SK-N-SH (cell line): Measurements from ENCODE around the gene ANKDD1A. TPM values are rescaled to one million over a fixed set of nuclear protein-coding genes. Genes with fewer than 3 reads are reported as not detected.

Source experiments
- CTCF ChIA-PET: fragments of 300-600, 350-600 bp; formaldehyde crosslinking; extraction: SDS; loops from one replicate; lab custom pipeline; 2021; lab: Yijun Ruan, JAX
- POLR2A ChIA-PET: fragments of 350-600 bp; sonication (Branson Sonifier 250); formaldehyde crosslinking; extraction: SDS; loops from one replicate; lab custom pipeline; 2020; ENCODE audit warnings: antibody characterized with exemption, inconsistent platforms; lab: Yijun Ruan, JAX
- DNase-seq: peaks from one replicate; pipeline ENCODE4 v3.0.0; 2012
- H2AFZ ChIP-seq: fragments of 200-600 bp; sonication (generic); 2 replicates; pipeline ENCODE4 v1.8.1; 2016; ENCODE audit warnings: antibody characterized with exemption, mild to moderate bottlenecking, low read depth
- H3F3A ChIP-seq: fragments of 200-600 bp; sonication (generic); replicated peaks from 2 replicates; pipeline ENCODE3; 2016; ENCODE audit warnings: antibody characterized with exemption, mild to moderate bottlenecking; ENCODE audit not compliant: insufficient read depth
- H3K27ac ChIP-seq, 2 experiments: fragments of 200-500 bp in 1 of 2; fragments of 200-600 bp in 1 of 2; sonication (Bioruptor generic) in 1 of 2; sonication (generic), shearing (Covaris generic) in 1 of 2; 2 replicates each; pipeline versions ENCODE4 v1.5.1 to v1.6.1; 2014 to 2016; ENCODE audit warnings: low read depth in 2 of 2, inconsistent platforms in 1 of 2, low read length in 1 of 2, mild to moderate bottlenecking in 1 of 2, mixed read lengths in 1 of 2
- H3K27me3 ChIP-seq: fragments of 200-600 bp; sonication (generic), shearing (Covaris generic); 2 replicates; pipeline ENCODE4 v1.6.1; 2016; ENCODE audit warnings: mixed run types; ENCODE audit not compliant: insufficient read depth
- H3K36me3 ChIP-seq, 2 experiments: fragments of 200-500 bp in 1 of 2; fragments of 200-600 bp in 1 of 2; sonication (Bioruptor generic) in 1 of 2; sonication (generic) in 1 of 2; replicated peaks in 1 of 2; 2 replicates each; pipeline versions ENCODE3 to v1.5.1; 2014 to 2016; ENCODE audit warnings: low read length in 1 of 2, mild to moderate bottlenecking in 1 of 2; ENCODE audit not compliant: insufficient read depth in 2 of 2, control insufficient read depth in 1 of 2
- H3K4me1 ChIP-seq, 2 experiments: fragments of 200-500 bp in 1 of 2; fragments of 200-600 bp in 1 of 2; sonication (Bioruptor generic) in 1 of 2; sonication (generic), shearing (Covaris generic) in 1 of 2; 2 replicates each; pipeline versions ENCODE4 v1.5.1 to v1.6.1; 2014 to 2016; ENCODE audit warnings: low read depth in 1 of 2, low read length in 1 of 2, mixed run types in 1 of 2; ENCODE audit not compliant: insufficient read depth in 2 of 2, control insufficient read depth in 1 of 2
- H3K4me2 ChIP-seq: fragments of 200-600 bp; sonication (generic), shearing (Covaris generic); 2 replicates; pipeline ENCODE4 v1.6.1; 2017; ENCODE audit warnings: mixed run types
- H3K4me3 ChIP-seq, 2 experiments: fragments of 200-500 bp in 1 of 2; fragments of 200-600 bp in 1 of 2; sonication (Bioruptor generic) in 1 of 2; sonication (generic), shearing (Covaris generic) in 1 of 2; 2 replicates each; pipeline versions ENCODE4 v1.5.1 to v1.8.1; 2014 to 2016; ENCODE audit warnings: low read depth in 2 of 2, inconsistent platforms in 1 of 2, low read length in 1 of 2, mild to moderate bottlenecking in 1 of 2, mixed read lengths in 1 of 2, moderate library complexity in 1 of 2
- H3K79me2 ChIP-seq: fragments of 200-600 bp; sonication (generic); 2 replicates; pipeline ENCODE4 v1.8.1; 2017; ENCODE audit warnings: mild to moderate bottlenecking; ENCODE audit not compliant: insufficient read depth
- H3K9ac ChIP-seq: fragments of 200-600 bp; sonication (generic); 2 replicates; pipeline ENCODE4 v1.6.1; 2017; ENCODE audit warnings: mixed run types
- H3K9me2 ChIP-seq: fragments of 200-600 bp; sonication (generic); 2 replicates; pipeline ENCODE4 v1.6.1; 2017; ENCODE audit warnings: mixed run types
- H3K9me3 ChIP-seq: fragments of 200-600 bp; sonication (generic); 2 replicates; pipeline ENCODE4 v1.6.1; 2017; ENCODE audit warnings: mixed run types, mild to moderate bottlenecking, moderate library complexity
- H4K20me1 ChIP-seq: fragments of 200-600 bp; sonication (generic); 2 replicates; pipeline ENCODE4 v1.6.1; 2017; ENCODE audit warnings: mild to moderate bottlenecking, mixed run types; ENCODE audit not compliant: insufficient read depth
- EP300 ChIP-seq, 2 experiments: IDR thresholded peaks; 2 replicates each; pipeline versions ENCODE4 v1.4.0 to v1.6.1; 2012; ENCODE audit warnings: borderline replicate concordance in 1 of 2, low read depth in 1 of 2, low read length in 1 of 2
- FOXM1 ChIP-seq: IDR thresholded peaks from 2 replicates; pipeline ENCODE4 v1.4.0; 2012; ENCODE audit warnings: low read depth, mild to moderate bottlenecking
- GATA2 ChIP-seq: sonication (generic); formaldehyde crosslinking; IDR thresholded peaks from 2 replicates; pipeline ENCODE4 v1.5.0; 2020; ENCODE audit warnings: mild to moderate bottlenecking, missing genetic modification reagents
- MEF2A ChIP-seq: IDR thresholded peaks from 2 replicates; pipeline ENCODE4 v1.4.0; 2012; ENCODE audit warnings: low read depth, borderline replicate concordance
- NFIC ChIP-seq: IDR thresholded peaks from 2 replicates; pipeline ENCODE4 v1.4.0; 2012; ENCODE audit warnings: borderline replicate concordance
- RAD21 ChIP-seq: IDR thresholded peaks from 2 replicates; pipeline ENCODE4 v1.6.1; 2012; ENCODE audit warnings: mild to moderate bottlenecking, low read length
- SIN3A ChIP-seq: IDR thresholded peaks from 2 replicates; pipeline ENCODE4 v1.6.1; 2012; ENCODE audit warnings: low read depth, mild to moderate bottlenecking, low read length, moderate library complexity, borderline replicate concordance
- SMC3 ChIP-seq: IDR thresholded peaks from 2 replicates; pipeline ENCODE4 v1.6.1; 2012; ENCODE audit warnings: low read depth, low read length, improper control_type of control experiment
- TAF1 ChIP-seq: IDR thresholded peaks from 2 replicates; pipeline ENCODE4 v1.6.1; 2012; ENCODE audit warnings: low read depth, mild to moderate bottlenecking, low read length, moderate library complexity, borderline replicate concordance
- WGBS: methylation state at CpG from one replicate; pipeline ENCODE4 v1.1.6; 2017; ENCODE audit warnings: low lambda C conversion rate; 5-methylcytosine and 5-hydroxymethylcytosine counted together
- polyA plus RNA-seq, 3 experiments: library from polyadenylated mRNA; depleted of rRNA; stranded (reverse); fragments of >200 nt; gene quantifications; 2 replicates each; pipeline ENCODE4 v1.2.3, GENCODE V29; 2012
- TF ChIP-seq, protein P1 (sequence below): fragments of 200-600 bp; sonication (generic); IDR thresholded peaks from 2 replicates; pipeline ENCODE4 v1.6.1; 2017; ENCODE audit warnings: antibody characterized with exemption, mild to moderate bottlenecking, moderate library complexity
- TF ChIP-seq, protein P2 (sequence below): IDR thresholded peaks from 2 replicates; pipeline ENCODE4; 2012
- TF ChIP-seq, protein P3 (sequence below): IDR thresholded peaks from 2 replicates; pipeline ENCODE4 v1.6.1; 2012; ENCODE audit warnings: mild to moderate bottlenecking, low read depth, low read length, moderate library complexity
- TF ChIP-seq, protein P4 (sequence below): fragments of 150-350 bp; IDR thresholded peaks from 2 replicates; pipeline ENCODE4 v1.6.1; 2016; ENCODE audit warnings: mild to moderate bottlenecking, low read depth, low read length

The ANKDD1A gene
- polyA plus RNA-seq, 1 of the 3 experiments (the other 2 are of a cell fraction), result 8.6 TPM

DNA sequence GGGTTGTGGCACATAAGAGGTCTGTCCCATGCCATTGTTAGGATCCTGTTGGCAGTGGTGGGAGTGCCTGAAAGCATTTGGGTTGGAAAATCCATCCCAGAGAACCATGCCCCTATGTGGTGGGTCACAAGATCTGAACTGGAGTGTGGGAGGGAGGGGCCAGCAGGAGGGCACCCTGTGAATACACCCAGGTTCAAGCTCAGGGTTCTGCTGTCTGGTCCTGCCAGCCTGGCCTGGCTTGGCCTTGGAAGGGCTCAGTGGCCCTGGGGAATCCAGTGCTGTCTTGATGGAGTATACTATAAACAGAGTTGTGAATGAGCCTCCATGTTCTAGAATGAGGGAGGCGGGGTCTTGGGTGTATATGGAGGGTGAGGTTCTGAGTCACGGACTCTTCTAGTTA lies 11.8 kb downstream of the ANKDD1A start:
- H3K4me1 ChIP-seq, result peaks cover 0 to 1% of the 10 kb centered on the region in 2 experiments; a peak in 1 of 4 replicates
- no peak overlapping the region for H3K27ac ChIP-seq
- no peak overlapping the region for H3K9ac ChIP-seq
- no peak for DNase-seq
- H3K27me3 ChIP-seq, result no peaks in the 10 kb centered on the region
- H3K4me2 ChIP-seq, result no peak overlapping the region
- no peak overlapping the region for H2AFZ ChIP-seq
- 84% methylated on average over 2 of the region's 2 CpGs for WGBS
- H3K4me3 ChIP-seq, result no peak overlapping the region
- no peaks in the 10 kb centered on the region for H4K20me1 ChIP-seq
- no peaks in the 10 kb centered on the region for H3F3A ChIP-seq
- peaks cover 0 to 5% of the 10 kb centered on the region in 2 experiments for H3K36me3 ChIP-seq
- no peak for TF ChIP-seq TAF1
- no peak for TF ChIP-seq RAD21
- TF ChIP-seq MEF2A, result no peak
- TF ChIP-seq, protein P1, sequence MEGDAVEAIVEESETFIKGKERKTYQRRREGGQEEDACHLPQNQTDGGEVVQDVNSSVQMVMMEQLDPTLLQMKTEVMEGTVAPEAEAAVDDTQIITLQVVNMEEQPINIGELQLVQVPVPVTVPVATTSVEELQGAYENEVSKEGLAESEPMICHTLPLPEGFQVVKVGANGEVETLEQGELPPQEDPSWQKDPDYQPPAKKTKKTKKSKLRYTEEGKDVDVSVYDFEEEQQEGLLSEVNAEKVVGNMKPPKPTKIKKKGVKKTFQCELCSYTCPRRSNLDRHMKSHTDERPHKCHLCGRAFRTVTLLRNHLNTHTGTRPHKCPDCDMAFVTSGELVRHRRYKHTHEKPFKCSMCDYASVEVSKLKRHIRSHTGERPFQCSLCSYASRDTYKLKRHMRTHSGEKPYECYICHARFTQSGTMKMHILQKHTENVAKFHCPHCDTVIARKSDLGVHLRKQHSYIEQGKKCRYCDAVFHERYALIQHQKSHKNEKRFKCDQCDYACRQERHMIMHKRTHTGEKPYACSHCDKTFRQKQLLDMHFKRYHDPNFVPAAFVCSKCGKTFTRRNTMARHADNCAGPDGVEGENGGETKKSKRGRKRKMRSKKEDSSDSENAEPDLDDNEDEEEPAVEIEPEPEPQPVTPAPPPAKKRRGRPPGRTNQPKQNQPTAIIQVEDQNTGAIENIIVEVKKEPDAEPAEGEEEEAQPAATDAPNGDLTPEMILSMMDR, result no peak
- no peak for TF ChIP-seq GATA2 (CRISPR knock-in tag)
- TF ChIP-seq FOXM1, result no peak
- CTCF ChIA-PET, result no interaction called here
- H3K79me2 ChIP-seq, result no peaks in the 10 kb centered on the region
- no peaks in the 10 kb centered on the region for H3K9me3 ChIP-seq
- POLR2A ChIA-PET, result no interaction called here
- no peaks in the 10 kb centered on the region for H3K9me2 ChIP-seq

DNA sequence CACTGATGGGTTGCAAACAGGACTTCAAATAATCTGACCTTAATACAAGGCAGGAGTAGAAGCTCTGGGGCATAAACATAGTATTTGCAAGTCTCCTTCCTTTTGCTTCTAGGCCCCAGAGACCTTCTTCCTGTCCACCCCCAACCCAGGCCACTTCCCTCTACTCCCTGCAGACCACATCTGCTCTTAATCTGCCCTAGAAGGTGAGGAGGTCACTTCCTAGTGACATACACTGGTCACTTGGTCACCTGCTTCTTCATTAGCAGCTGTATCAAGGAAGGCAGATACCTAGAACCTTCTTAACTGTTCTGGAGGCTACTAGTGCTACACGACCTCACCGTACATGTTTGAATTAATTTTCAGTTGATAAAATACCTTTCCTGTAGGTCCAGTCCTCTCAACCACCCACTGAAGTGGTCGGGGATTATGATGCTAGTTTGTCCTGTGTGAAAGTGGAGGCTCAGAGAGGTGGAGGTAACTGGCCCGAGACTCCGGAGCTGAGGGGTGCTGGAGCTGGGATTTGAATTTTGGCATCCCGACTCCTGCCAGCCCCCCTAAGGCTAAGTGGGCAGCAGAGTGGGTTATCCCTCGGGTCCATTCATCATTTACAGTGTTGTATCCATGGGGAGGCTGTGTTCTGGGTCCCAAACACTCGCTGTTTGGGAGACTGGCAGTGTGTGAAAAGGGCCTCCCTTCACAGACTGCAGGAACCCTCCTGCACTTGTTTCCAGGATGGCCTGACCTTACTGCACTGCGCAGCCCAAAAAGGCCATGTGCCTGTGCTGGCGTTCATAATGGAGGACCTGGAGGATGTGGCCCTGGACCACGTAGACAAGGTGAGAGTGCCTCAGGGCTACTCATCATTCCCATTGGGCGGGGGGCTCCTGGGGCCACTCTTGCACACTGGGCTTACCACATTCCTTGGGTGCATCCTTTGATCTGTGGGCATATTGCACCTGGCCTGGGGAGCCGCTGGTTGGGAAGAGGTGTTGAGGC lies 13.9 kb downstream of the ANKDD1A start:
- Histone ChIP-seq H3K27me3 (no peaks in the 10 kb centered on the region), H3K27ac (no peak overlapping the region), H3K4me1 (peaks cover 0 to 10% of the 10 kb centered on the region in 2 experiments; a peak in 1 of 4 replicates), H3K4me3 (no peak overlapping the region), H3K4me2 (no peak overlapping the region), H3K9me3 (no peaks in the 10 kb centered on the region), H3K36me3 (peaks cover 0 to 5% of the 10 kb centered on the region in 2 experiments), H2AFZ (no peak overlapping the region), H3K79me2 (no peaks in the 10 kb centered on the region), H3K9me2 (no peaks in the 10 kb centered on the region), H4K20me1 (no peaks in the 10 kb centered on the region), H3F3A (no peaks in the 10 kb centered on the region), H3K9ac (no peak overlapping the region)
- 89% methylated on average over 8 of the region's 13 CpGs for WGBS
- CTCF ChIA-PET, result no interaction called here
- DNase-seq, result no peak
- POLR2A ChIA-PET, result interaction anchor here (0.8 kb wide), 1 partner anchor 83 kb away, joined by 3 read pairs; no protein-coding TSS in a partner anchor
- TF ChIP-seq, protein P1, result no peak
- no peak for TF ChIP-seq EP300 (IDR thresholded peaks at IDR 0.05; ENCODE audit: borderline replicate concordance in 1 of 2, low read depth in 1 of 2, low read length in 1 of 2)
- TF ChIP-seq, protein P2, sequence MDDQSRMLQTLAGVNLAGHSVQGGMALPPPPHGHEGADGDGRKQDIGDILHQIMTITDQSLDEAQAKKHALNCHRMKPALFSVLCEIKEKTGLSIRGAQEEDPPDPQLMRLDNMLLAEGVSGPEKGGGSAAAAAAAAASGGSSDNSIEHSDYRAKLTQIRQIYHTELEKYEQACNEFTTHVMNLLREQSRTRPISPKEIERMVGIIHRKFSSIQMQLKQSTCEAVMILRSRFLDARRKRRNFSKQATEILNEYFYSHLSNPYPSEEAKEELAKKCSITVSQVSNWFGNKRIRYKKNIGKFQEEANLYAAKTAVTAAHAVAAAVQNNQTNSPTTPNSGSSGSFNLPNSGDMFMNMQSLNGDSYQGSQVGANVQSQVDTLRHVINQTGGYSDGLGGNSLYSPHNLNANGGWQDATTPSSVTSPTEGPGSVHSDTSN, result no peak
- TF ChIP-seq RAD21, result no peak
- TF ChIP-seq FOXM1, result no peak
- TF ChIP-seq, protein P3, sequence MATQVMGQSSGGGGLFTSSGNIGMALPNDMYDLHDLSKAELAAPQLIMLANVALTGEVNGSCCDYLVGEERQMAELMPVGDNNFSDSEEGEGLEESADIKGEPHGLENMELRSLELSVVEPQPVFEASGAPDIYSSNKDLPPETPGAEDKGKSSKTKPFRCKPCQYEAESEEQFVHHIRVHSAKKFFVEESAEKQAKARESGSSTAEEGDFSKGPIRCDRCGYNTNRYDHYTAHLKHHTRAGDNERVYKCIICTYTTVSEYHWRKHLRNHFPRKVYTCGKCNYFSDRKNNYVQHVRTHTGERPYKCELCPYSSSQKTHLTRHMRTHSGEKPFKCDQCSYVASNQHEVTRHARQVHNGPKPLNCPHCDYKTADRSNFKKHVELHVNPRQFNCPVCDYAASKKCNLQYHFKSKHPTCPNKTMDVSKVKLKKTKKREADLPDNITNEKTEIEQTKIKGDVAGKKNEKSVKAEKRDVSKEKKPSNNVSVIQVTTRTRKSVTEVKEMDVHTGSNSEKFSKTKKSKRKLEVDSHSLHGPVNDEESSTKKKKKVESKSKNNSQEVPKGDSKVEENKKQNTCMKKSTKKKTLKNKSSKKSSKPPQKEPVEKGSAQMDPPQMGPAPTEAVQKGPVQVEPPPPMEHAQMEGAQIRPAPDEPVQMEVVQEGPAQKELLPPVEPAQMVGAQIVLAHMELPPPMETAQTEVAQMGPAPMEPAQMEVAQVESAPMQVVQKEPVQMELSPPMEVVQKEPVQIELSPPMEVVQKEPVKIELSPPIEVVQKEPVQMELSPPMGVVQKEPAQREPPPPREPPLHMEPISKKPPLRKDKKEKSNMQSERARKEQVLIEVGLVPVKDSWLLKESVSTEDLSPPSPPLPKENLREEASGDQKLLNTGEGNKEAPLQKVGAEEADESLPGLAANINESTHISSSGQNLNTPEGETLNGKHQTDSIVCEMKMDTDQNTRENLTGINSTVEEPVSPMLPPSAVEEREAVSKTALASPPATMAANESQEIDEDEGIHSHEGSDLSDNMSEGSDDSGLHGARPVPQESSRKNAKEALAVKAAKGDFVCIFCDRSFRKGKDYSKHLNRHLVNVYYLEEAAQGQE, result no peak
- no peak for TF ChIP-seq SMC3
- no peak for TF ChIP-seq SIN3A
- TF ChIP-seq, protein P4, sequence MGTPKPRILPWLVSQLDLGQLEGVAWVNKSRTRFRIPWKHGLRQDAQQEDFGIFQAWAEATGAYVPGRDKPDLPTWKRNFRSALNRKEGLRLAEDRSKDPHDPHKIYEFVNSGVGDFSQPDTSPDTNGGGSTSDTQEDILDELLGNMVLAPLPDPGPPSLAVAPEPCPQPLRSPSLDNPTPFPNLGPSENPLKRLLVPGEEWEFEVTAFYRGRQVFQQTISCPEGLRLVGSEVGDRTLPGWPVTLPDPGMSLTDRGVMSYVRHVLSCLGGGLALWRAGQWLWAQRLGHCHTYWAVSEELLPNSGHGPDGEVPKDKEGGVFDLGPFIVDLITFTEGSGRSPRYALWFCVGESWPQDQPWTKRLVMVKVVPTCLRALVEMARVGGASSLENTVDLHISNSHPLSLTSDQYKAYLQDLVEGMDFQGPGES, result no peak
- no peak for TF ChIP-seq NFIC
